Measurements from ENCODE around the gene OTOP3. TPM values are rescaled to one million over a fixed set of nuclear protein-coding genes. Genes with fewer than 3 reads are reported as not detected.

The OTOP3 gene
- total and polyA plus RNA-seq, 2 donors (not counting 1 experiment from before 2014, with no cell fraction given) = not detected

- H3K9me3 ChIP-seq (ENCODE audit: control insufficient read depth, insufficient read depth, low read depth, low read length) = no peaks in the 10 kb centered on the region
- H3K27ac ChIP-seq (ENCODE audit: insufficient read depth, low read length) = no peak overlapping the region
- H3K4me2 ChIP-seq (ENCODE audit: extremely low read depth, insufficient read depth, low read length) = no peak overlapping the region
- H3K9ac ChIP-seq (ENCODE audit: insufficient read depth, low read length) = no peak overlapping the region
- no peak for TF ChIP-seq CTCF (conservative IDR thresholded peaks at IDR 0.05 in 1 of 2, IDR thresholded peaks at IDR 0.05 in 1 of 2; ENCODE audit: low read depth in 1 of 2, low read length in 2 of 2)
- TF ChIP-seq EZH2 (IDR thresholded peaks at IDR 0.05; ENCODE audit: low read length, missing control alignments) = no peak
- H3K4me3 ChIP-seq (replicated peaks in 1 of 4; ENCODE audit: control extremely low read depth in 1 of 4, insufficient read depth in 1 of 4, low read depth in 3 of 4, low read length in 4 of 4) = no peak overlapping the region
- no peak for DNase-seq (ENCODE audit: low read depth in 2 of 2)
- H3K4me1 ChIP-seq (ENCODE audit: control insufficient read depth, extremely low read depth, insufficient read depth, low read length) = no peaks in the 10 kb centered on the region
- no peaks in the 10 kb centered on the region for H3K79me2 ChIP-seq (ENCODE audit: control insufficient read depth, insufficient read depth, low read length)
- peaks cover 8% of the 10 kb centered on the region for H3K27me3 ChIP-seq (ENCODE audit: control insufficient read depth, insufficient read depth, low read length)
- H2AFZ ChIP-seq (ENCODE audit: low read length) = no peak overlapping the region
- H4K20me1 ChIP-seq (ENCODE audit: control insufficient read depth, extremely low read depth, insufficient read depth, low read length) = no peaks in the 10 kb centered on the region
- H3K36me3 ChIP-seq (ENCODE audit: control insufficient read depth, insufficient read depth, low read length) = no peaks in the 10 kb centered on the region
These were observed 17.5 kb downstream of the OTOP3 start for GRCh38 chr17:74953134-74953687.

- no peak overlapping the region for H3K4me2 ChIP-seq (ENCODE audit: extremely low read depth, insufficient read depth, low read length)
- H2AFZ ChIP-seq (ENCODE audit: low read length) = no peak overlapping the region
- H3K9me3 ChIP-seq (ENCODE audit: control insufficient read depth, insufficient read depth, low read depth, low read length) = no peaks in the 10 kb centered on the region
- H3K4me1 ChIP-seq (ENCODE audit: control insufficient read depth, extremely low read depth, insufficient read depth, low read length) = no peaks in the 10 kb centered on the region
- H3K27ac ChIP-seq (ENCODE audit: insufficient read depth, low read length) = no peak overlapping the region
- H3K4me3 ChIP-seq (replicated peaks in 1 of 4; ENCODE audit: control extremely low read depth in 1 of 4, insufficient read depth in 1 of 4, low read depth in 3 of 4, low read length in 4 of 4) = no peak overlapping the region
- no peak for TF ChIP-seq CTCF (conservative IDR thresholded peaks at IDR 0.05 in 1 of 2, IDR thresholded peaks at IDR 0.05 in 1 of 2; ENCODE audit: low read depth in 1 of 2, low read length in 2 of 2)
- no peak for TF ChIP-seq EZH2 (IDR thresholded peaks at IDR 0.05; ENCODE audit: low read length, missing control alignments)
- H3K9ac ChIP-seq (ENCODE audit: insufficient read depth, low read length) = no peak overlapping the region
- no peak for DNase-seq (ENCODE audit: low read depth in 2 of 2)
- no peaks in the 10 kb centered on the region for H4K20me1 ChIP-seq (ENCODE audit: control insufficient read depth, extremely low read depth, insufficient read depth, low read length)
- no peaks in the 10 kb centered on the region for H3K79me2 ChIP-seq (ENCODE audit: control insufficient read depth, insufficient read depth, low read length)
- H3K36me3 ChIP-seq (ENCODE audit: control insufficient read depth, insufficient read depth, low read length) = no peaks in the 10 kb centered on the region
- peaks cover 8% of the 10 kb centered on the region for H3K27me3 ChIP-seq (ENCODE audit: control insufficient read depth, insufficient read depth, low read length)
These were observed 18.4 kb downstream of the OTOP3 start for GRCh38 chr17:74954115-74954514.

GRCh38 chr17:74954665-74955421 lies 19.1 kb downstream of the OTOP3 start:
- Histone ChIP-seq H3K27me3 (ENCODE audit: control insufficient read depth, insufficient read depth, low read length) (peaks cover 8% of the 10 kb centered on the region), H3K9me3 (ENCODE audit: control insufficient read depth, insufficient read depth, low read depth, low read length) (no peaks in the 10 kb centered on the region), H2AFZ (ENCODE audit: low read length) (no peak overlapping the region), H3K9ac (ENCODE audit: insufficient read depth, low read length) (no peak overlapping the region), H3K27ac (ENCODE audit: insufficient read depth, low read length) (no peak overlapping the region), H4K20me1 (ENCODE audit: control insufficient read depth, extremely low read depth, insufficient read depth, low read length) (no peaks in the 10 kb centered on the region), H3K36me3 (ENCODE audit: control insufficient read depth, insufficient read depth, low read length) (no peaks in the 10 kb centered on the region), H3K79me2 (ENCODE audit: control insufficient read depth, insufficient read depth, low read length) (no peaks in the 10 kb centered on the region), H3K4me1 (ENCODE audit: control insufficient read depth, extremely low read depth, insufficient read depth, low read length) (no peaks in the 10 kb centered on the region), H3K4me2 (ENCODE audit: extremely low read depth, insufficient read depth, low read length) (no peak overlapping the region), H3K4me3 (replicated peaks in 1 of 4; ENCODE audit: control extremely low read depth in 1 of 4, insufficient read depth in 1 of 4, low read depth in 3 of 4, low read length in 4 of 4) (no peak overlapping the region)
- no peak for DNase-seq (ENCODE audit: low read depth in 2 of 2)
- TF ChIP-seq CTCF (conservative IDR thresholded peaks at IDR 0.05 in 1 of 2, IDR thresholded peaks at IDR 0.05 in 1 of 2; ENCODE audit: low read depth in 1 of 2, low read length in 2 of 2) (no peak), EZH2 (IDR thresholded peaks at IDR 0.05; ENCODE audit: low read length, missing control alignments) (no peak)
